Esophagus muscularis mucosa (tissue), 4 donors: ENCODE measurements around the gene PXDN. TPM values are rescaled to one million over a fixed set of nuclear protein-coding genes. Genes with fewer than 3 reads are reported as not detected.
"Not testable (repeated sequence)": the region's sequence is repeated elsewhere in the genome, so short reads cannot be mapped to it uniquely, and the experiment has no call there.

Source experiments
- DNase-seq: peaks from one replicate; pipeline ENCODE4 v3.0.0-alpha.2; 2017; ENCODE audit errors: extremely low spot score
- H3K27ac ChIP-seq, 4 donors: fragments of 200-600 bp; sonication (generic); replicated peaks in 1 of 4; 1 replicate in 3 of 4; 2 replicates in 1 of 4; pipeline ENCODE4 v1.5.1; 2016 to 2019; ENCODE audit warnings: mild to moderate bottlenecking in 1 of 4
- H3K27me3 ChIP-seq, 4 donors: fragments of 200-600 bp; sonication (generic); one replicate each; pipeline versions ENCODE4 v1.5.1 to v1.6.0; 2016 to 2019
- H3K36me3 ChIP-seq, 4 donors: fragments of 200-600 bp; sonication (generic); one replicate each; pipeline ENCODE4 v1.5.1; 2016 to 2019
- H3K4me1 ChIP-seq, 4 donors: fragments of 200-600 bp; sonication (generic); one replicate each; pipeline ENCODE4 v1.5.1; 2016 to 2019
- H3K4me3 ChIP-seq, 4 donors: fragments of 200-600 bp; sonication (generic); 1 replicate in 2 of 4; 2 replicates in 2 of 4; pipeline ENCODE4 v1.5.1; 2016 to 2019; ENCODE audit warnings: mild to moderate bottlenecking in 4 of 4, moderate library complexity in 1 of 4
- H3K9me3 ChIP-seq, 4 donors: fragments of 200-600 bp; sonication (generic); 1 replicate in 3 of 4; 2 replicates in 1 of 4; pipeline ENCODE4 v1.5.1; 2016 to 2019
- EP300 ChIP-seq: sonication (generic); formaldehyde crosslinking; IDR thresholded peaks from one replicate; pipeline ENCODE4 v1.6.1; 2017; ENCODE audit warnings: antibody characterized with exemption
- POLR2A ChIP-seq: fragments of 450-650 bp; IDR thresholded peaks from one replicate; pipeline ENCODE4 v1.6.1; 2017; ENCODE audit warnings: antibody characterized with exemption, moderate library complexity, mild to moderate bottlenecking, low read depth
- POLR2AphosphoS5 ChIP-seq, 2 donors: sonication (generic); formaldehyde crosslinking; IDR thresholded peaks; one replicate each; pipeline ENCODE4 v1.6.1; 2017; ENCODE audit warnings: antibody characterized with exemption in 2 of 2
- WGBS: methylation state at CpG from one replicate; pipeline ENCODE4 v1.1.5; 2018; 5-methylcytosine and 5-hydroxymethylcytosine counted together
- intact Hi-C: fragments of 100-400 bp; cut with DNase I; formaldehyde crosslinking; loops from one replicate; pipeline ENCODE4 v1.15.1; 2023
- total RNA-seq, 4 donors: library from RNA; depleted of rRNA; stranded (reverse); fragments of >200 nt; gene quantifications; one replicate each; pipeline versions ENCODE4 v1.1.0 to v1.2.1, GENCODE V29; 2016
- TF ChIP-seq, protein P1 (sequence below), 3 experiments: fragments of 200-600 bp in 2 of 3; fragments of 450-650 bp in 1 of 3; sonication (generic) in 2 of 3; IDR thresholded peaks; one replicate each; pipeline ENCODE4 v1.5.1; 2017 to 2019; ENCODE audit warnings: antibody characterized with exemption in 3 of 3, mild to moderate bottlenecking in 2 of 3, moderate library complexity in 1 of 3

The PXDN gene
- total RNA-seq, 4 donors from 2014 or later: 19.9 to 81.6 (median 50.1) TPM

DNA sequence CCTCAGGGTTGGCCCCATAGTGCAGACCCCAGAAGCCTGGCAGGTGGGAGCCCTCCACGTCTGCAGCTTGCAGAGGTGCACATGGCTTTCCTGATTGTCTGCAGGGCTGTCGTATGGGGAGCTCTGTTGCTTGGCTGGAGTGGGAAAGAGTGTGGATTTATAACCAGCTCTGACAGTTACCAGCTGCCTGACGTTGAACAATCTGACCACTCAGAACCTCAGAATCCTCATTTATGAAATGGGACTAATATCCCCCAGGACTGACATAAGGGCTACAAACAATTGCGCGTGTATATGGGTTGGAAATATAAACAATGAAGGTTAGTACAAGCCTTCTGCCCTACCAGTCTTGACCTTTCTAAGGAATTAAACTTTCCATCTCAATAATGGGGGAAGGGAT lies 13.9 kb upstream of the PXDN start:
- 40% methylated on average over 5 of the region's 5 CpGs for WGBS
- H3K4me3 ChIP-seq: no peak overlapping the region
- TF ChIP-seq POLR2A: no peak
- no peak for TF ChIP-seq EP300
- TF ChIP-seq, protein P1, sequence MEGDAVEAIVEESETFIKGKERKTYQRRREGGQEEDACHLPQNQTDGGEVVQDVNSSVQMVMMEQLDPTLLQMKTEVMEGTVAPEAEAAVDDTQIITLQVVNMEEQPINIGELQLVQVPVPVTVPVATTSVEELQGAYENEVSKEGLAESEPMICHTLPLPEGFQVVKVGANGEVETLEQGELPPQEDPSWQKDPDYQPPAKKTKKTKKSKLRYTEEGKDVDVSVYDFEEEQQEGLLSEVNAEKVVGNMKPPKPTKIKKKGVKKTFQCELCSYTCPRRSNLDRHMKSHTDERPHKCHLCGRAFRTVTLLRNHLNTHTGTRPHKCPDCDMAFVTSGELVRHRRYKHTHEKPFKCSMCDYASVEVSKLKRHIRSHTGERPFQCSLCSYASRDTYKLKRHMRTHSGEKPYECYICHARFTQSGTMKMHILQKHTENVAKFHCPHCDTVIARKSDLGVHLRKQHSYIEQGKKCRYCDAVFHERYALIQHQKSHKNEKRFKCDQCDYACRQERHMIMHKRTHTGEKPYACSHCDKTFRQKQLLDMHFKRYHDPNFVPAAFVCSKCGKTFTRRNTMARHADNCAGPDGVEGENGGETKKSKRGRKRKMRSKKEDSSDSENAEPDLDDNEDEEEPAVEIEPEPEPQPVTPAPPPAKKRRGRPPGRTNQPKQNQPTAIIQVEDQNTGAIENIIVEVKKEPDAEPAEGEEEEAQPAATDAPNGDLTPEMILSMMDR (IDR thresholded peaks at IDR 0.05): no peak
- H3K9me3 ChIP-seq: no peaks in the 10 kb centered on the region
- H3K27me3 ChIP-seq: no peaks in the 10 kb centered on the region
- H3K36me3 ChIP-seq: no peaks in the 10 kb centered on the region
- peaks cover 0 to 22% (median 15%) of the 10 kb centered on the region in 4 donors for H3K4me1 ChIP-seq
- no peak overlapping the region for H3K27ac ChIP-seq
- no peak for DNase-seq
- intact Hi-C loops: no loop called here

DNA sequence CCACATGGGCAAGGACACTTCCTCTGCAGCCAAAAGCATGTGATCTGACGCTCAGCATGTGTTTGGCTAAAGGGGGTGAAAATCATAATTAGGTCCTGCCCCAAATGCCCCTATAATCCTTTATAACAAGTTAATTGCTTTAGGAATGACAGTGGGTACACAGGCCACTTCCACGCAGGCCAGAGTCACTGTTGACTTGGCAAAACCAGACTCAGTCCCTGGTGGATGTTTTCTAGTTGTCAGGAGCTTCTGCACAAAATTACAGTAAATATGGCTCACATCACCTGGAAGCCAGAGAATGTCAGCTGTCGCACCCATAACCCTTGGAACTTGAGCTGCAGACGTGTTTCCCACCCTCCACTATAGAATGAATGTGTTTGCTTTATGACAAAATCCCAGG lies 13.3 kb upstream of the PXDN start:
- H3K27me3 ChIP-seq: no peaks in the 10 kb centered on the region
- no peak for DNase-seq
- H3K4me1 ChIP-seq: peaks cover 0 to 22% (median 15%) of the 10 kb centered on the region in 4 donors
- no peak overlapping the region for H3K27ac ChIP-seq
- H3K4me3 ChIP-seq: no peak overlapping the region
- H3K36me3 ChIP-seq: no peaks in the 10 kb centered on the region
- intact Hi-C loops: no loop called here
- no peaks in the 10 kb centered on the region for H3K9me3 ChIP-seq
- WGBS: 94% methylated on average over 4 of the region's 4 CpGs
- TF ChIP-seq, protein P1 (IDR thresholded peaks at IDR 0.05): no peak
- no peak for TF ChIP-seq POLR2A
- no peak for TF ChIP-seq EP300
- TF ChIP-seq POLR2AphosphoS5 (IDR thresholded peaks at IDR 0.05): no peak

DNA sequence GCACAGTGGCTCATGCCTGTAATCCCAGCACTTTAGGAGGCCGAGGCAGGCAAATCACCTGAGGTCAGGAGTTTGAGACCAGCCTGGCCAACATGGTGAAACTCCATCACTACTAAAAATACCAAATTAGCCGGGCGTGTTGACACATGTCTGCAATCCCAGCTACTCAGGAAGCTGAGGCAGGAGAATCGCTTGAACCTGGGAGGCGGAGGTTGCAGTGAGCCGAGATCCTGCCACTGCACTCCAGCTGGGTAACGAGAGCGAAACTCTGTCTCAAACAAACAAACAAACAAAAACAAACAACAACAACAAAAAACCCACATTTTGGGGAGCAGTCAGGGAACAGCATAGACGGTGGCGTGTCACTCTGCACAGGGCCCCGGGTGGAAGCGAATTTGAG lies 12.8 kb upstream of the PXDN start:
- H3K4me3 ChIP-seq, H3K36me3 ChIP-seq, DNase-seq, H3K27ac ChIP-seq, intact Hi-C loops, H3K27me3 ChIP-seq, H3K9me3 ChIP-seq: not testable (repeated sequence)
- WGBS: 97% methylated on average over 12 of the region's 12 CpGs
- peaks cover 0 to 22% (median 15%) of the 10 kb centered on the region in 4 donors for H3K4me1 ChIP-seq

DNA sequence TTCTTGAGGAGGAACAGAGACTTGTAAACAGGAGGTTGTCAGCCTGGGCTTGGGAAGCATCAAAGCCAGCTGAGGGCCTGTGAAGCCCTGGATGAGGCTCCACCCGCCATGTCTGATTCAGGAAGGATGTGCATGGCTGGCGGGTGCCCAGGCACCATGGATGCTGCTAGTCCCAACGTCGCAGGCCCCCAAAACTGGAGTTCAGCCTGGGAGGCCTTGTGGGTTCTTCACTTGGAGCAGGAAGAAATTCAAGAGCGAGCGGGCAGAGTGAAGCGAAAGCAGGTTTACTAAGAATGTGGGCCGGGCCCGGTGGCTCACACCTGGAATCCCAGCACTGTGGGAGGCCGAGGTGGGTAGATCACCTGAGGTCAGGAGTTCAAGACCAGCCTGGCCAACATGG lies 12.1 kb upstream of the PXDN start:
- no peak for DNase-seq
- Histone ChIP-seq H3K27ac (no peak overlapping the region), H3K9me3 (no peaks in the 10 kb centered on the region), H3K27me3 (peaks cover 0 to 5% (median 0%) of the 10 kb centered on the region in 4 donors), H3K4me1 (peaks cover 0 to 22% (median 15%) of the 10 kb centered on the region in 4 donors), H3K36me3 (no peaks in the 10 kb centered on the region), H3K4me3 (no peak overlapping the region)
- TF ChIP-seq, protein P1 (IDR thresholded peaks at IDR 0.05): no peak
- no peak for TF ChIP-seq POLR2AphosphoS5 (IDR thresholded peaks at IDR 0.05)
- TF ChIP-seq POLR2A: no peak
- TF ChIP-seq EP300: no peak
- WGBS: 88% methylated on average over 10 of the region's 10 CpGs
- intact Hi-C loops: no loop called here

DNA sequence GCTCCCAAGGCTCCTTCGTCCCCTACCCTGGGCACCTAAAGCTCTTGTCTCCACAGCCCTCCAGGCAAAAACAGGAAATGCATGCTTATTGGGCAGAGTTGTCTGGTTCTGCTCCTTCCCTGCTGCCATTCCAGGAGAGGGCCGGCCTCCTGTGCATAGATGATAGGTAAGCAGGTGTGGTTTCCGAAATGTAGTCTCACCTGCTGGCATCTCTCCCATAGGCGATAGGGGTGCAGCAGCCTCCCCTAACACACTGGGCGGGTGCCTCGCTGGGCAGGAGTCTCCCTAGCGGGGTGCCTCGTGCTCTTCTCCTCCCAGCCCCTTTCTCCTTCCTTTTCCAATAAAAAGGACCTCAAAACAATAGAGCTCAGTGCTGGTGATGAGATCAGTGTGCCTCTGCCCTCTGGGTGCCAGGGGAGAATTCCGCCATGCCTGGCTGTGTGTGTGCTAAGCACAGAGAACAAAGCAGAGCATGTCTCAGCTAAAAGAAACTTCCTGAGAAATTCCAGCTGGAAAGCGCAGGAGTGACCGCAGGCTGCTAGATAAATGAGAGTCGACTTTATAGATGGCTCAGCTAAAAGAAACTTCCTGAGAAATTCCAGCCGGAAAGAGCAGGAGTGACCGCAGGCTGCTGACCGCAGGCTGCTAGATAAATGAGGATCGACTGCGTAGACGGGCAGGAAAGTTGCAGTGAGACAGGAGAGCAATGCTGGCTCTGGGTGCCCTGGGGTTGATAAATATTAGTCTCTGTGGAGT lies 11.3 kb upstream of the PXDN start:
- peaks cover 3 to 29% (median 23%) of the 10 kb centered on the region in 4 donors for H3K4me1 ChIP-seq
- DNase-seq: no peak

More for the DNA sequence above, 11.3 kb upstream of the PXDN start:
- no peak overlapping the region for H3K4me3 ChIP-seq
- H3K27me3 ChIP-seq: peaks cover 0 to 5% (median 0%) of the 10 kb centered on the region in 4 donors
- 60% methylated on average over 18 of the region's 18 CpGs for WGBS
- no peaks in the 10 kb centered on the region for H3K9me3 ChIP-seq
- intact Hi-C loops: no loop called here
- TF ChIP-seq EP300 (no peak), POLR2AphosphoS5 (IDR thresholded peaks at IDR 0.05) (peak in 1 of 2 donors; percentile 14)
- peak overlapping the region in 1 of 4 donors; percentile 1 for H3K27ac ChIP-seq
- H3K36me3 ChIP-seq: no peaks in the 10 kb centered on the region
